GM20000 (cell line): ENCODE measurements around the gene ATP9B.

Source experiments
- DNase-seq: peaks from one replicate; pipeline ENCODE4 v3.0.0; 2012; ENCODE audit warnings: low spot score
- TF ChIP-seq, protein P1 (sequence below): IDR thresholded peaks from 2 replicates; pipeline ENCODE4 v1.5.1; 2012; ENCODE audit warnings: mild to moderate bottlenecking, control low read depth; ENCODE audit errors: extremely low read depth, missing control alignments

ATP9B gene

DNA sequence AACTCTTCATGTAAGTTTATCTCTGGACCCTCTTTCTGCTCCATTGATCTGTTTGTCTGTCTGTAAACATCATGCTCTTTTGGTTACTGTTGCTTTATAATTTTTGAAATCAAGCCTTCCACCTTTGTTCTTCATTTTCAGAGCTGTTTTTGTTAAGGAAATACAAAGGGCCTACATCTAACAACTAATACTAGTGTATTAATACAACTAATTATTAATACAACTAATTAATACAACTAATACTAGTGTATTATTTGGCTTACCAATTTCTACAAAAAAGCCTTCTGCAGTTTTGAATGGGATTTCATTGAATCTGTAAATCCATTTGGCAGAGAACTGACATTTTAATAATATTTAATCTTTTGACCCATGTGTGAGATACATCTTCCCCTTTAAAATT lies 66.7 kb downstream of the ATP9B start:
- TF ChIP-seq, protein P1, sequence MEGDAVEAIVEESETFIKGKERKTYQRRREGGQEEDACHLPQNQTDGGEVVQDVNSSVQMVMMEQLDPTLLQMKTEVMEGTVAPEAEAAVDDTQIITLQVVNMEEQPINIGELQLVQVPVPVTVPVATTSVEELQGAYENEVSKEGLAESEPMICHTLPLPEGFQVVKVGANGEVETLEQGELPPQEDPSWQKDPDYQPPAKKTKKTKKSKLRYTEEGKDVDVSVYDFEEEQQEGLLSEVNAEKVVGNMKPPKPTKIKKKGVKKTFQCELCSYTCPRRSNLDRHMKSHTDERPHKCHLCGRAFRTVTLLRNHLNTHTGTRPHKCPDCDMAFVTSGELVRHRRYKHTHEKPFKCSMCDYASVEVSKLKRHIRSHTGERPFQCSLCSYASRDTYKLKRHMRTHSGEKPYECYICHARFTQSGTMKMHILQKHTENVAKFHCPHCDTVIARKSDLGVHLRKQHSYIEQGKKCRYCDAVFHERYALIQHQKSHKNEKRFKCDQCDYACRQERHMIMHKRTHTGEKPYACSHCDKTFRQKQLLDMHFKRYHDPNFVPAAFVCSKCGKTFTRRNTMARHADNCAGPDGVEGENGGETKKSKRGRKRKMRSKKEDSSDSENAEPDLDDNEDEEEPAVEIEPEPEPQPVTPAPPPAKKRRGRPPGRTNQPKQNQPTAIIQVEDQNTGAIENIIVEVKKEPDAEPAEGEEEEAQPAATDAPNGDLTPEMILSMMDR: no peak
- no peak for DNase-seq

DNA sequence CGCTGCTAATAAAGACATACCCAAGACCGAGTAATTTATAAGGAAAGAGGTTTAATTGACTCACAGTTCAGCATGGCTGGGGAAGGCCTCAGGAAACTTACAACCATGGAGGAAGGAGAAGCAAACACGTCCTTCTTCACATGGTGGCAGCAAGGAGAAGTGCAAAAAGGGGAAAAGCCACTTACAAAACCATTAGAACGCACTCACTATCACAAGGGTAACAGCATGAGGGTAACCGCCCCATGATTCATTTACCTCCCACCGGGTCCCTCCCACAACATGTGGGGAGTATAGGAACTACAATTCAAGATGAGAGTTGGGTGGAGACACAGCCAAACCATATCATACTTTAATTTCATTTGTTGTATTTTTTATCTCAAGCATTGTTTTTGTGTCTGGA lies 67.5 kb downstream of the ATP9B start:
- TF ChIP-seq, protein P1: no peak
- no peak for DNase-seq

DNA sequence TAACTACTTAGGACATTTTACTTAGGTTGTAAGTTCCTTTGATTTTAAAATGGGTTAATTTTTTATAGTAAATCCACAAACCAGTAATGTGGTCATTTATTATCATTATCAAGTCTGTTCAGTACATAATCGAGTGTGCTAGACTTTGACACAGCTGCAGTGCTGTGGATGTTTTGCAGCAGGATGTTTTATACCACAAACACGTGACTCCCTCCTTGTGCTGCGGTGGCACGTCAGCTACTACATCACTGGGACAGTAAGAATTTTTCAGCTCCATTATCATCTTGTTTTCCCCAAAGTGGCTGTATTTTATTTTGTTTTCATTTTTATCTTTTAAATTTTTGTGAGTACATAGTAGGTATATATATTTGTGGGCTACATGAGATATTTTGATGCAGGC lies 70.0 kb downstream of the ATP9B start:
- DNase-seq: no peak
- TF ChIP-seq, protein P1: no peak

DNA sequence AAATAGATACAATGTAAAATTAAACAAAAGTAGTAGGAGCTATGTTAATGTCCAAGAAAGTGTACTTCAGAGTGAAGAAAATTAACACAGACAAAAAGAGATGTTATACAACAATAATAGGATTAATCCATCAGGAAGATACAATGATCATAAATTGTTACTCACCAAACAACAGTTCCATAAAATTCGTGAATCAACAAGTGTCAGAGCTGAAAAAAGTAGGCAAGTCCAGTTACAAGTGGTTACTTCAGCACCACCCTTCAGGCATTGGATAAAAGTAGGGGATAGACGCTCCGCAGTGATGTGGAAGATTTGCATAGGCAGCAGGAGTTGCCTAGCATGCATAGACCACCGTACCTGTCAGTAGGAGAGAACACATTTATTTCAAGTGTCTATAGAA lies 77.8 kb downstream of the ATP9B start:
- TF ChIP-seq, protein P1: no peak
- no peak for DNase-seq

GRCh38 chr18:79151191-79151590 lies 82.0 kb downstream of the ATP9B start:
- no peak for DNase-seq
- TF ChIP-seq, protein P1: no peak

DNA sequence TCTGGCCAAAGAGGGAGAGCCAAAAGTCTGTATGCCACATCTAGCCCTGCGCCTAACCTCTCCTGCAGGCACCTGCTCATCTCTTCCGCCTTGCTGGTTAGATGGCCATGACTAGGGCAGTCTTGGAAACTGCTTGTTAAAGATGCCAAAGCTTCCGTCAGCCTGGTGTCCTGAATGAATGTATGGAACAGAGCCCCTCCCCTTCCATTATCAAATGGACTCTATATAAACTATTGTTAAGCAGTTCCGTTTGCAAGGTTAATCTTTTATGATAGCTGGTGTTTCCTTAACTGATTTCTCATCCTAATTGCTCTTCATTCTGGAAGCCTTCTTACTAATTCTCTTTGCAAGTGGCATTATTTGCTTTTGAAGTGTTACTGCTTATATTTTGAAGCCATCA lies 87.1 kb downstream of the ATP9B start:
- DNase-seq: no peak
- TF ChIP-seq, protein P1: no peak

GRCh38 chr18:79164706-79165105 lies 95.5 kb downstream of the ATP9B start:
- TF ChIP-seq, protein P1: no peak

More at GRCh38 chr18:79164706-79165105, 95.5 kb downstream of the ATP9B start:
- DNase-seq: no peak
